GM13976 (cell line): ENCODE measurements around the gene TSC22D2.
A peak's percentile ranks its signal among the peaks of the same experiment; 100 is the strongest.

ENCODE experiments used
- DNase-seq: peaks from one replicate; pipeline ENCODE4 v3.0.0; 2012; ENCODE audit warnings: low spot score
- in situ Hi-C: fragments of 300-500 bp; cut with MboI; formaldehyde crosslinking; loops from one replicate; pipeline ENCODE4 v1.12.0; 2022; ENCODE audit warnings: low sequenced_read_pairs, mixed read lengths, inconsistent platforms; ENCODE audit not compliant: unreplicated experiment
- TF ChIP-seq, protein P1 (sequence below): IDR thresholded peaks from 2 replicates; pipeline ENCODE4 v1.5.1; 2012; ENCODE audit warnings: borderline replicate concordance, mild to moderate bottlenecking; ENCODE audit not compliant: insufficient read depth; ENCODE audit errors: extremely low read depth, missing control alignments, control extremely low read depth

Gene TSC22D2

DNA sequence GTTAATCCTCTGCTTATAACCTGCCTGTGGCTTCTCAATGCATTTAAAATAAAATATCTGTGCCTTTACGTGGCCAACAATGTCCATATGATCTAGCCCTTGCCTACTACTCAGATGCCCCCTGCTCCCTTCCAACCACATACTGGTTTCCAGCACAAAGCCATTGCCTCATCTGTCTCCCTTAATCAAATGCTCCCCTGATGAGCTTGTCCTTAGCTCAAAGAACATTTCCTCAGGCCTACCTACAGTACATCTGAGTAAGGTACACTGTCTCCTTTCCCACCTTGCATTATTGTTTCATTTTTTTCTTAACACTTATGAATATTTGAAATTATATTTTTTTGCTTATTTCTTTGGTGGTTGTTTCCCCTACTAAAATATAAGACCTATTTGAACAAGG is 5.9 kb upstream of the TSC22D2 start:
- DNase-seq = no peak
- in situ Hi-C loops = no loop called here
- TF ChIP-seq, protein P1, sequence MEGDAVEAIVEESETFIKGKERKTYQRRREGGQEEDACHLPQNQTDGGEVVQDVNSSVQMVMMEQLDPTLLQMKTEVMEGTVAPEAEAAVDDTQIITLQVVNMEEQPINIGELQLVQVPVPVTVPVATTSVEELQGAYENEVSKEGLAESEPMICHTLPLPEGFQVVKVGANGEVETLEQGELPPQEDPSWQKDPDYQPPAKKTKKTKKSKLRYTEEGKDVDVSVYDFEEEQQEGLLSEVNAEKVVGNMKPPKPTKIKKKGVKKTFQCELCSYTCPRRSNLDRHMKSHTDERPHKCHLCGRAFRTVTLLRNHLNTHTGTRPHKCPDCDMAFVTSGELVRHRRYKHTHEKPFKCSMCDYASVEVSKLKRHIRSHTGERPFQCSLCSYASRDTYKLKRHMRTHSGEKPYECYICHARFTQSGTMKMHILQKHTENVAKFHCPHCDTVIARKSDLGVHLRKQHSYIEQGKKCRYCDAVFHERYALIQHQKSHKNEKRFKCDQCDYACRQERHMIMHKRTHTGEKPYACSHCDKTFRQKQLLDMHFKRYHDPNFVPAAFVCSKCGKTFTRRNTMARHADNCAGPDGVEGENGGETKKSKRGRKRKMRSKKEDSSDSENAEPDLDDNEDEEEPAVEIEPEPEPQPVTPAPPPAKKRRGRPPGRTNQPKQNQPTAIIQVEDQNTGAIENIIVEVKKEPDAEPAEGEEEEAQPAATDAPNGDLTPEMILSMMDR = no peak

DNA sequence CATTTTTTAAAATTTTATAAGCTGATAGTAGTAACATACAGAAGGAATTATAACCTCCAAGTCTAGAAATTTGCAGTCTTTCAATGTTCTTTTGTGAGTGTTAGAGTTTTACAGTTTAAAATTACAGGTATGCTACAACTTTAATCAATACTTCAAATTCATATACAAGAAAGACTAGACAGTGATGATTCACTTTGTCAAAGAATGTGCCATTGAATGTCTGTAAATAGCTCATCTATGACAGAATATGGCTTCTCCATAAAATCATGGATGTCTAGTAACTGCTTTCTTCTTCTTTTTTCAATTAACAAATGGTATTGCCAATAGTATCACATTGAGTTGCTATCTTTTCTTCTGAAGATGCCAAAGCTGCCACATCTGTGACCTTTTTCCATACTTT is 4.1 kb upstream of the TSC22D2 start:
- TF ChIP-seq, protein P1 = no peak
- in situ Hi-C loops = no loop called here
- DNase-seq = no peak

DNA sequence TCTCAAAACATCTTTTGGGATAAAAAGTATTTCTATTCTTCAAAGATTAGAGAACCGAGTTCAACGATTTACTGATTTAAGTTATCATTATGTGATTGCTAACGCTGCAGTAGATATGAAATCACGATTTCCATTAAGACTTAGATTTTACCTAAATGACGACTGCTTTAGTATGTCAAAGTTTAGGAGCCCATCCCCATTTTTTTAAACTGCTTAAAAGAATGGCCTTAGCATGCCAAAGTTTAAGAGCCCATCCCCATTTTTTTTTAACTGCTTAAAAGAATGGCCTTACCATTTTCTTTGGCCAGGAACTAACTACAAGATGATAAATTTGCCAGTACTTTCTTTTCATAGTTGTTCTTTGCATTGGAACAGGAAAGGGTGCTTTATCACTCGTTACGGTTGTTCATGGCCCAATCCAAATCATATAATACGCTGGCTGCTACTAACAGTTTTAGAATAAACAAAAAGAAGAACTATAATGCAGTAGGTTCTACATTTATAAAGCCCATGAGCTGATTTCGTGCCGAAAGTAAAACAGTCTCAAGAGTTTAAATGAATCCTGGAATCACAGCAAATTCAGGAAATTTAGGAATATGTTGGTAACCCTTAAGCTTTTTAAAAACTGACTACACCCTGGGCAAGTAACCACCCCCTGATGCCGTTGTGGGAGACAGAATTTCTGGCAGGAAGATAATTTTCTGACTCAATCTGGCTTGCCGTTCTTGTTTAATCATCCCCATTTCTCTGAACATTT is 869 bp upstream of the TSC22D2 start:
- peak; percentile 11 for DNase-seq
- in situ Hi-C loops = no loop called here
- TF ChIP-seq, protein P1 = no peak

DNA sequence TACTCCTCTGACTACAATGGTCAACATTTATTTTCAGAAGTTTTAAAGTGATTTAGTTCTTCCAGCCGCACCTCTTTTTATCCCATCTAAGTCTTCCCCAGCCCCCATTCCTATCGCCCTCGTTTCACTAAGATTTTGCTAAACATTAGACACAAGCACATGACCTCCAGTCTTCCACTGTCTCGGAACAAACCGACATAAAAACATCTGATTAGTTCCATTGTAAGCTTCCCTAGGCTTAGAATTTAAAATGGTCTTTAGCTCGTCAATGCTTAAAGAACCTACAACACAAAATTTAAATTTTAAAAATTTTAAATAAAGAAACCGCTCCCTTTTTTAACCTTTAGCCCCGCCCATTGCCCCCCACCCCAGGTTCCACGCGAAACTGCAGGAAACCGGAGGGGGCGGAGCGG is 284 bp upstream of the TSC22D2 start:
- TF ChIP-seq, protein P1 = no peak
- DNase-seq = no peak
- in situ Hi-C loops = no loop called here

DNA sequence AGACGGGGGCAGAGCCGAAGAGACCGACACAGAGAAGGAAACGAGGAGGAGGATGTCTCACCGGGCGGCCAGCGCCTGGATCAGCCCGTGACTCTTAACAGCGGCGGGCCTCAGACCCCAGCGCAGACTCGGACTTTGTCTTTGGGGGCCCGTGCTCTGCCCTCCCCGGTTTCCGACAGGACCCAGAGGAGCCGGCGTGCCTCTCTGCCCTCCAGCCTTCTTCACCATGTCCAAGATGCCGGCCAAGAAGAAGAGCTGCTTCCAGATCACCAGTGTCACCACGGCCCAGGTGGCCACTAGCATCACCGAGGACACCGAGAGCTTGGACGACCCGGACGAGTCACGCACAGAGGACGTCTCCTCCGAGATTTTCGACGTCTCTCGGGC is 1.0 kb downstream of the TSC22D2 start:
- TF ChIP-seq, protein P1 = no peak
- in situ Hi-C loops = no loop called here
- no peak for DNase-seq

DNA sequence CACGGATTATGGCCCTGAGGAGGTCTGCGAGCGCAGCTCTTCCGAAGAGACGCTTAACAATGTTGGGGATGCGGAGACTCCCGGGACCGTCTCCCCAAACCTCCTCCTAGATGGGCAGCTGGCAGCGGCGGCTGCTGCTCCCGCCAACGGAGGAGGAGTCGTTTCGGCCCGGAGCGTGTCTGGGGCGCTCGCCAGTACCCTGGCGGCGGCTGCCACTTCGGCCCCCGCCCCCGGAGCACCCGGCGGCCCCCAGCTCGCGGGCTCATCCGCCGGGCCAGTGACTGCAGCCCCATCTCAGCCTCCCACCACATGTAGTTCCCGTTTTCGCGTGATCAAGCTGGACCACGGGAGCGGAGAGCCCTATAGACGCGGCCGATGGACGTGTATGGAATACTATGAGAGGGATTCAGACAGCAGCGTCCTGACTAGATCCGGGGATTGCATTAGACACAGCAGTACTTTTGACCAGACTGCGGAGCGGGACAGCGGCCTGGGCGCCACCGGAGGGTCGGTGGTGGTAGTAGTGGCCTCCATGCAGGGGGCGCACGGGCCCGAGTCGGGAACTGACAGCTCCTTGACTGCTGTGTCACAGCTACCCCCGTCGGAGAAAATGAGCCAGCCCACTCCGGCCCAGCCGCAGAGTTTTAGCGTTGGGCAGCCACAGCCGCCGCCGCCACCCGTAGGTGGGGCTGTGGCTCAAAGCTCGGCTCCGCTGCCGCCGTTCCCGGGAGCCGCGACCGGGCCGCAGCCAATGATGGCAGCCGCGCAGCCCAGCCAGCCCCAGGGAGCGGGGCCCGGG is 1.6 kb downstream of the TSC22D2 start:
- DNase-seq = peak; percentile 72
- TF ChIP-seq, protein P1 = peak; percentile 68
- in situ Hi-C loops = no loop called here
